NCI-H2171 treated with DMSO at 0.1 percent for 48 hours (cell line): Measurements from ENCODE around the gene NCBP1.

ENCODE experiments used
- DNase-seq: peaks from one replicate; lab custom pipeline; 2025; lab: John Stamatoyannopoulos, UW

Gene NCBP1

GRCh38 chr9:97711223-97711626 is 77.6 kb downstream of the NCBP1 start:
- no peak for DNase-seq

DNA sequence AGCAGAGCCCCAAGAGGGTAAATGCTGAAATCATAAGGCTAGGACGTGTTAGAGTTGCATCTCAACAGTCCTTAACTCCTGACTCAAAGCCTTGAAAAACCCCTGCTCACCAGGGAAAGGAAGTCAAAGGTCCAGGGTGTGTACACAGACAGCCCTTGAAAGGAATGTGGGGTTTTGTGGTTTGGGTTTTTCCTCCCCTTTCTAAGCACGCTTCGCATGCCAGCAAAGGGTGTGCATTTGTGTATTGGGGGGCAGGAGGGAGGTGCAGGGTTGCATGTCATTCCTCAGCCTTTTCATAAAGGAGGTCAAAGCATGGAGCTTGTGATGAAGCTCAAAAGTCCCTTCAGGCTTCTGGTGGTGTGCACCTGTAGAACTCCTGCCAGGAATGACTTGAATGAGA is 80.8 kb downstream of the NCBP1 start:
- DNase-seq = no peak

- DNase-seq = no peak
These were observed 84.2 kb downstream of the NCBP1 start for GRCh38 chr9:97717866-97718265.

GRCh38 chr9:97721396-97721795 is 87.8 kb downstream of the NCBP1 start:
- no peak for DNase-seq

GRCh38 chr9:97722331-97722730 is 88.7 kb downstream of the NCBP1 start:
- no peak for DNase-seq
